ENCODE measurements around the gene INSYN2A.

- TF ChIP-seq POLR2AphosphoS5 (IDR thresholded peaks at IDR 0.05; ENCODE audit: low read depth) (no peak), CTCF (IDR thresholded peaks at IDR 0.05; ENCODE audit: insufficient read depth, low read length) (no peak)
Measured at GRCh38 chr10:127218658-127219057, 22.3 kb upstream of the INSYN2A start.
